ENCODE measurements around the gene TNFRSF1A. TPM values are rescaled to one million over a fixed set of nuclear protein-coding genes. Genes with fewer than 3 reads are reported as not detected.

Gene TNFRSF1A
- total RNA-seq, 1 experiment from 2014 or later, result 59.9 TPM

- Histone ChIP-seq H3K14ac (ENCODE audit: insufficient read depth, low read length) (no peak overlapping the region), H2BK120ac (ENCODE audit: low read depth, low read length, poor library complexity, severe bottlenecking) (no peak overlapping the region), H2AK5ac (ENCODE audit: insufficient read length, low read length) (no peak overlapping the region), H3K27ac (ENCODE audit: insufficient read length, low read depth, low read length) (no peak overlapping the region), H2BK12ac (ENCODE audit: insufficient read length, low read depth, low read length) (no peak overlapping the region), H2BK5ac (ENCODE audit: insufficient read length, low read length) (no peak overlapping the region), H3K23me2 (ENCODE audit: insufficient read length, low read depth, low read length, poor library complexity, severe bottlenecking) (no peaks in the 10 kb centered on the region), H4K91ac (ENCODE audit: insufficient read length, low read depth, low read length) (no peak overlapping the region), H3K79me2 (ENCODE audit: insufficient read depth, low read length) (no peaks in the 10 kb centered on the region), H3K4ac (ENCODE audit: low read depth, low read length) (no peak overlapping the region), H3K4me1 (ENCODE audit: insufficient read depth, low read length) (no peaks in the 10 kb centered on the region), H2BK15ac (ENCODE audit: low read depth, low read length) (no peak overlapping the region), H4K5ac (ENCODE audit: insufficient read length, low read depth, low read length) (no peak overlapping the region), H3K27me3 (ENCODE audit: insufficient read depth, low read length) (no peaks in the 10 kb centered on the region), H3K4me2 (ENCODE audit: insufficient read depth, insufficient read length, low read length) (no peak overlapping the region), H3K56ac (ENCODE audit: insufficient read length, low read depth, low read length) (no peak overlapping the region), H3K9me3 (ENCODE audit: control insufficient read depth, low read depth, low read length) (no peaks in the 10 kb centered on the region), H4K20me1 (ENCODE audit: control insufficient read depth, insufficient read depth, insufficient read length) (no peaks in the 10 kb centered on the region), H2BK20ac (ENCODE audit: low read depth, low read length, poor library complexity, severe bottlenecking) (no peak overlapping the region), H2AFZ (ENCODE audit: low read length) (no peak overlapping the region), H4K8ac (replicated peaks; ENCODE audit: insufficient read length, low read depth, low read length) (no peak overlapping the region), H3T11ph (ENCODE audit: low read length) (no peak overlapping the region), H3K18ac (ENCODE audit: insufficient read length, low read depth, low read length) (no peak overlapping the region), H3K23ac (ENCODE audit: insufficient read length, low read depth, low read length) (no peak overlapping the region), H3K9ac (ENCODE audit: extremely low read depth, insufficient read length, low read length) (no peak overlapping the region), H3K79me1 (ENCODE audit: insufficient read depth, low read depth, low read length, poor library complexity, severe bottlenecking) (no peaks in the 10 kb centered on the region)
- DNase-seq, result no peak
- H3K4me1 Mint-ChIP-seq, result peaks cover 16 to 19% of the 10 kb centered on the region in 2 experiments
- WGBS (ENCODE audit: extremely low coverage, insufficient read length, low lambda C conversion rate), result no CpG with 5 or more reads among the region's 1 CpG
- H3K36me3 Mint-ChIP-seq (ENCODE audit: insufficient read depth in 1 of 3, low read depth in 3 of 3), result peaks cover 0 to 6% (median 3%) of the 10 kb centered on the region in 3 experiments; a peak in 2 of 7 replicates
- TF ChIP-seq CTCF (conservative IDR thresholded peaks at IDR 0.05), result no peak
- H3K27ac Mint-ChIP-seq, result no peak overlapping the region
- H3K9me3 Mint-ChIP-seq, result peaks cover 6 to 8% of the 10 kb centered on the region in 2 experiments
- peaks cover 9% of the 10 kb centered on the region for H3K27me3 Mint-ChIP-seq (ENCODE audit: low read depth)
- H3K4me3 Mint-ChIP-seq, result no peak overlapping the region
These were observed 56.2 kb downstream of the TNFRSF1A start for GRCh38 chr12:6285532-6286306.

Measured in H9 (cell line).